ENCODE results near the gene OPN1SW. TPM values are rescaled to one million over a fixed set of nuclear protein-coding genes. Genes with fewer than 3 reads are reported as not detected.

The OPN1SW gene
- total and polyA plus RNA-seq, 9 of the 15 experiments (the other 6 are each of a cell fraction or from before 2014, with no cell fraction given) = 0.84 to 1.0 TPM; not detected in 7

- no peak for TF ChIP-seq SAP30 (IDR thresholded peaks at IDR 0.05; ENCODE audit: borderline replicate concordance, insufficient read depth, low read depth, low read length, poor library complexity, severe bottlenecking)
- TF ChIP-seq RERE (CRISPR knock-in tag; IDR thresholded peaks at IDR 0.05; ENCODE audit: borderline replicate concordance) = no peak
- TF ChIP-seq, protein P1, sequence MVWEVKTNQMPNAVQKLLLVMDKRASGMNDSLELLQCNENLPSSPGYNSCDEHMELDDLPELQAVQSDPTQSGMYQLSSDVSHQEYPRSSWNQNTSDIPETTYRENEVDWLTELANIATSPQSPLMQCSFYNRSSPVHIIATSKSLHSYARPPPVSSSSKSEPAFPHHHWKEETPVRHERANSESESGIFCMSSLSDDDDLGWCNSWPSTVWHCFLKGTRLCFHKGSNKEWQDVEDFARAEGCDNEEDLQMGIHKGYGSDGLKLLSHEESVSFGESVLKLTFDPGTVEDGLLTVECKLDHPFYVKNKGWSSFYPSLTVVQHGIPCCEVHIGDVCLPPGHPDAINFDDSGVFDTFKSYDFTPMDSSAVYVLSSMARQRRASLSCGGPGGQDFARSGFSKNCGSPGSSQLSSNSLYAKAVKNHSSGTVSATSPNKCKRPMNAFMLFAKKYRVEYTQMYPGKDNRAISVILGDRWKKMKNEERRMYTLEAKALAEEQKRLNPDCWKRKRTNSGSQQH (CRISPR knock-in tag; IDR thresholded peaks at IDR 0.05) = peak; percentile 61; the same call in 1 of the 2 replicates
- no peak for TF ChIP-seq EZH2 (IDR thresholded peaks at IDR 0.05; ENCODE audit: borderline replicate concordance, low read depth, low read length)
- no peak for TF ChIP-seq CAMTA2 (CRISPR knock-in tag; conservative IDR thresholded peaks at IDR 0.05)
- TF ChIP-seq PPARD (CRISPR knock-in tag; IDR thresholded peaks at IDR 0.05) = no peak
- TF ChIP-seq NR2C2 (CRISPR knock-in tag; IDR thresholded peaks at IDR 0.05) = 0 out of 2 replicates have a peak, but pooled peaks have one; percentile 36
- no peak for TF ChIP-seq NR2C2 (tag; IDR thresholded peaks at IDR 0.05)
- no peak for TF ChIP-seq MECOM (CRISPR knock-in tag; IDR thresholded peaks at IDR 0.05)
- TF ChIP-seq FOXA1 (IDR thresholded peaks at IDR 0.05; ENCODE audit: borderline replicate concordance) = no peak
- TF ChIP-seq CTCFL (IDR thresholded peaks at IDR 0.05; ENCODE audit: borderline replicate concordance, insufficient read depth, low read depth, low read length, poor library complexity, severe bottlenecking) = no peak
- no peak for TF ChIP-seq COPS2 (conservative IDR thresholded peaks at IDR 0.05)
- TF ChIP-seq, protein P2, sequence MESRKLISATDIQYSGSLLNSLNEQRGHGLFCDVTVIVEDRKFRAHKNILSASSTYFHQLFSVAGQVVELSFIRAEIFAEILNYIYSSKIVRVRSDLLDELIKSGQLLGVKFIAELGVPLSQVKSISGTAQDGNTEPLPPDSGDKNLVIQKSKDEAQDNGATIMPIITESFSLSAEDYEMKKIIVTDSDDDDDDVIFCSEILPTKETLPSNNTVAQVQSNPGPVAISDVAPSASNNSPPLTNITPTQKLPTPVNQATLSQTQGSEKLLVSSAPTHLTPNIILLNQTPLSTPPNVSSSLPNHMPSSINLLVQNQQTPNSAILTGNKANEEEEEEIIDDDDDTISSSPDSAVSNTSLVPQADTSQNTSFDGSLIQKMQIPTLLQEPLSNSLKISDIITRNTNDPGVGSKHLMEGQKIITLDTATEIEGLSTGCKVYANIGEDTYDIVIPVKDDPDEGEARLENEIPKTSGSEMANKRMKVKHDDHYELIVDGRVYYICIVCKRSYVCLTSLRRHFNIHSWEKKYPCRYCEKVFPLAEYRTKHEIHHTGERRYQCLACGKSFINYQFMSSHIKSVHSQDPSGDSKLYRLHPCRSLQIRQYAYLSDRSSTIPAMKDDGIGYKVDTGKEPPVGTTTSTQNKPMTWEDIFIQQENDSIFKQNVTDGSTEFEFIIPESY (CRISPR knock-in tag; IDR thresholded peaks at IDR 0.05) = no peak
Measured at GRCh38 chr7:128791121-128791971, 15.8 kb upstream of the OPN1SW start, which contains the start of gene CCDC136 (continued).

All from K562 (cell line).